Stimulated activated naive CD8-positive, alpha-beta T cell treated with anti-CD3 and anti-CD28 coated beads, Interleukin-15, Interleukin-2, amounts not matched to agents 100 U/mL and 50 U/mL, for 24 hours (primary cell): ENCODE results near the gene ENOX1.

Experiments used
- ATAC-seq: fragments of 150-1000 bp; cut with Tn5 transposase; one replicate; pipeline ENCODE4 v1.10.0; 2021
- DNase-seq: peaks from one replicate; pipeline ENCODE4 v3.0.0; 2021

ENOX1 gene

GRCh38 chr13:43307921-43308433 lies 478.8 kb downstream of the ENOX1 start:
- no peak for ATAC-seq
- no peak for DNase-seq

- ATAC-seq: no peak
- DNase-seq: no peak
Measured at GRCh38 chr13:43307221-43307920, 479.4 kb downstream of the ENOX1 start.

GRCh38 chr13:43306372-43306771 lies 480.4 kb downstream of the ENOX1 start:
- DNase-seq (no peak), ATAC-seq (no peak)

- DNase-seq (no peak), ATAC-seq (no peak)
Measured at GRCh38 chr13:43305416-43305815, 481.4 kb downstream of the ENOX1 start.

- ATAC-seq (no peak), DNase-seq (no peak)
Measured at GRCh38 chr13:43304945-43305344, 481.8 kb downstream of the ENOX1 start.

GRCh38 chr13:43304449-43304848 lies 482.3 kb downstream of the ENOX1 start:
- no peak for DNase-seq
- no peak for ATAC-seq

- DNase-seq (no peak), ATAC-seq (peak; percentile 43)
Measured at GRCh38 chr13:43303033-43303729, 483.6 kb downstream of the ENOX1 start.

GRCh38 chr13:43301346-43301969 lies 485.3 kb downstream of the ENOX1 start:
- no peak for ATAC-seq
- no peak for DNase-seq

GRCh38 chr13:43300865-43301264 lies 485.9 kb downstream of the ENOX1 start:
- no peak for ATAC-seq

GRCh38 chr13:43299374-43299773 lies 487.4 kb downstream of the ENOX1 start:
- no peak for DNase-seq
- no peak for ATAC-seq

More at GRCh38 chr13:43300865-43301264, 485.9 kb downstream of the ENOX1 start:
- no peak for DNase-seq

GRCh38 chr13:43298816-43299215 lies 488.0 kb downstream of the ENOX1 start:
- ATAC-seq (no peak), DNase-seq (no peak)

- ATAC-seq (no peak), DNase-seq (no peak)
Measured at GRCh38 chr13:43297967-43298678, 488.6 kb downstream of the ENOX1 start.

- no peak for DNase-seq
- ATAC-seq: no peak
Measured at GRCh38 chr13:43295825-43296564, 490.8 kb downstream of the ENOX1 start.

GRCh38 chr13:43295321-43295720 lies 491.5 kb downstream of the ENOX1 start:
- ATAC-seq (no peak), DNase-seq (no peak)

GRCh38 chr13:43294412-43294811 lies 492.4 kb downstream of the ENOX1 start:
- DNase-seq (no peak), ATAC-seq (no peak)

- ATAC-seq: no peak
- DNase-seq: no peak
Measured at GRCh38 chr13:43293986-43294385, 492.8 kb downstream of the ENOX1 start.

- DNase-seq (no peak), ATAC-seq (no peak)
Measured at GRCh38 chr13:43293561-43293960, 493.2 kb downstream of the ENOX1 start.

GRCh38 chr13:43293008-43293407 lies 493.8 kb downstream of the ENOX1 start:
- no peak for ATAC-seq
- DNase-seq: no peak

GRCh38 chr13:43291287-43292060 lies 495.3 kb downstream of the ENOX1 start:
- no peak for DNase-seq
- ATAC-seq: no peak

- DNase-seq (no peak), ATAC-seq (no peak)
Measured at GRCh38 chr13:43289470-43290255, 497.1 kb downstream of the ENOX1 start.
